ENCODE measurements around the gene OR2A14.

DNA sequence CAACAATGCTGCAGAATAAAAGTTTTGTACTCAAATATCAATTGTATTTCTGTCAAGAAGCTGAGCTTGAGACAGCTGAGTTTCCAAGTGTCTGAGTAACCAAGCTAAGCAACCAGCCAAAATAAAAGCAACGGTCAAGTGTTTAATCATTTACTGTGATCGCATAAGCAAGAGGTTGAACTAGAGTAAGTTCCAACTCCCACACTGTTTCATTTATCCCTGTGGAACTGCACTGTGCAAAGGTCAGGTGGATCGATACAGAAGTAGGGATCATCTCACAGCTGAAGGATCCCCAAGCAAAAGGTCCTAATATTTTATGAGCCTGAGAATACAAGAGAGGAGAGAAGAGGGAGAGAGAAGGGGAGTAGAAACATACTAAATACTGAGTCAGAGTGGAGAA lies 21.4 kb downstream of the OR2A14 start:
- TF ChIP-seq EZH2 (IDR thresholded peaks at IDR 0.05; ENCODE audit: borderline replicate concordance, low read length): no peak
- TF ChIP-seq, protein P1, sequence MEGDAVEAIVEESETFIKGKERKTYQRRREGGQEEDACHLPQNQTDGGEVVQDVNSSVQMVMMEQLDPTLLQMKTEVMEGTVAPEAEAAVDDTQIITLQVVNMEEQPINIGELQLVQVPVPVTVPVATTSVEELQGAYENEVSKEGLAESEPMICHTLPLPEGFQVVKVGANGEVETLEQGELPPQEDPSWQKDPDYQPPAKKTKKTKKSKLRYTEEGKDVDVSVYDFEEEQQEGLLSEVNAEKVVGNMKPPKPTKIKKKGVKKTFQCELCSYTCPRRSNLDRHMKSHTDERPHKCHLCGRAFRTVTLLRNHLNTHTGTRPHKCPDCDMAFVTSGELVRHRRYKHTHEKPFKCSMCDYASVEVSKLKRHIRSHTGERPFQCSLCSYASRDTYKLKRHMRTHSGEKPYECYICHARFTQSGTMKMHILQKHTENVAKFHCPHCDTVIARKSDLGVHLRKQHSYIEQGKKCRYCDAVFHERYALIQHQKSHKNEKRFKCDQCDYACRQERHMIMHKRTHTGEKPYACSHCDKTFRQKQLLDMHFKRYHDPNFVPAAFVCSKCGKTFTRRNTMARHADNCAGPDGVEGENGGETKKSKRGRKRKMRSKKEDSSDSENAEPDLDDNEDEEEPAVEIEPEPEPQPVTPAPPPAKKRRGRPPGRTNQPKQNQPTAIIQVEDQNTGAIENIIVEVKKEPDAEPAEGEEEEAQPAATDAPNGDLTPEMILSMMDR (IDR thresholded peaks at IDR 0.05; ENCODE audit: low read length): no peak
